ENCODE results near the gene TM9SF2.

GRCh38 chr13:99514801-99515200, 13.5 kb downstream of the TM9SF2 start:
- TF ChIP-seq CTCF (IDR thresholded peaks at IDR 0.05; ENCODE audit: low read length) (no peak), EZH2 (IDR thresholded peaks at IDR 0.05; ENCODE audit: borderline replicate concordance, low read length) (no peak)

All from OCI-LY1 (cell line).